Heart left ventricle (tissue), 16 donors: ENCODE data around the gene C7orf57. TPM values are rescaled to one million over a fixed set of nuclear protein-coding genes. Genes with fewer than 3 reads are reported as not detected.

Experiments used
- ATAC-seq, 4 donors: fragments of 200-7000 bp; cut with Tn5 transposase; one replicate each; pipeline ENCODE4 v1.9.1; 2020 to 2022; ENCODE audit warnings: moderate library complexity in 4 of 4, mild to moderate bottlenecking in 3 of 4, moderate number of reproducible peaks in 1 of 4
- DNase-seq, 5 donors: peaks; one replicate each; pipeline ENCODE4 v3.0.0-alpha.2; 2020
- H3K27ac ChIP-seq, 12 donors: fragments of 200-600 bp; sonication (generic) in 4 of 12; one replicate each; pipeline versions ENCODE4 v1.5.0 to v1.8.0; 2016 to 2022; ENCODE audit warnings: mild to moderate bottlenecking in 2 of 12
- H3K27me3 ChIP-seq, 9 donors: fragments of 200-600 bp; sonication (generic) in 2 of 9; one replicate each; pipeline versions ENCODE4 v1.5.1 to v1.8.0; 2016 to 2022; ENCODE audit warnings: mild to moderate bottlenecking in 3 of 9
- H3K36me3 ChIP-seq, 9 donors: fragments of 200-600 bp; sonication (generic) in 2 of 9; one replicate each; pipeline versions ENCODE4 v1.5.0 to v1.8.0; 2018 to 2022; ENCODE audit warnings: mild to moderate bottlenecking in 2 of 9
- H3K4me1 ChIP-seq, 12 donors: fragments of 200-600 bp; sonication (generic) in 4 of 12; one replicate each; pipeline versions ENCODE4 v1.5.0 to v1.8.0; 2016 to 2022; ENCODE audit warnings: mild to moderate bottlenecking in 3 of 12
- H3K4me3 ChIP-seq, 12 donors: fragments of 200-600 bp; sonication (generic) in 4 of 12; one replicate each; pipeline versions ENCODE4 v1.5.0 to v1.8.0; 2017 to 2022; ENCODE audit warnings: mild to moderate bottlenecking in 9 of 12, moderate library complexity in 4 of 12
- H3K9me3 ChIP-seq, 12 donors: fragments of 200-600 bp; sonication (generic) in 4 of 12; one replicate each; pipeline versions ENCODE4 v1.5.0 to v1.8.0; 2016 to 2022; ENCODE audit warnings: mild to moderate bottlenecking in 1 of 12
- CTCF ChIP-seq, 12 donors: fragments of 200-600 bp; sonication (generic) in 4 of 12; IDR thresholded peaks; one replicate each; pipeline versions ENCODE4 v1.5.0 to v1.8.0; 2018 to 2022; ENCODE audit warnings: antibody characterized with exemption in 12 of 12, mild to moderate bottlenecking in 5 of 12
- POLR2A ChIP-seq, 2 donors: fragments of 450-650 bp; IDR thresholded peaks; one replicate each; pipeline ENCODE4 v1.6.1; 2017; ENCODE audit warnings: antibody characterized with exemption in 2 of 2, mild to moderate bottlenecking in 2 of 2, moderate library complexity in 2 of 2
- WGBS, 4 donors: extraction: QIAGEN DNeasy Blood & Tissue Kit in 2 of 4; methylation state at CpG; one replicate each; pipeline versions ENCODE4 v1.1.5 to v1.1.7; 2013 to 2018; 5-methylcytosine and 5-hydroxymethylcytosine counted together
- intact Hi-C, 10 donors: fragments of 100-400 bp; cut with DNase I; formaldehyde crosslinking; loops; one replicate each; pipeline versions ENCODE4 v1.11.1 to v1.14.2; 2022
- polyA plus RNA-seq, 2 donors: library from polyadenylated mRNA; stranded (reverse); fragments of 200-250 nt; gene quantifications; one replicate each; pipeline ENCODE4 v1.2.3, GENCODE V29; 2013
- total RNA-seq, 9 donors: library from RNA; depleted of rRNA in 2 of 9; stranded (reverse); fragments of >200 nt in 2 of 9; fragmentation: NEBNext Ultra II Directional in 3 of 9; extraction: Animal tissue kit (Norgen Biotek cat#: 25700) in 3 of 9; gene quantifications; one replicate each; pipeline versions ENCODE4 v1.1.0 to v1.2.4, GENCODE V29; 2016 to 2023
- donor health status: ischemic (EF 13 %, LVEDD 7.1; RV severe dilation, severe dysfunction).
- donor health status: healthy with polysubstance abuse.
- donor health status: DM: no; HTN: yes; CAD: no.
- donor health status: DM: no; HTN: no; CAD: no.
- donor health status: ischemic (EF 25% LVEDD 6.9; RV normal size, moderate dysfunction).
- donor health status: ischemic (EF 25% LVEDD 5.7; RV mildly dilated, moderate dysfunction).
- donor health status: healthy.
- donor health status: DM: yes; HTN: yes; CAD: no.
- donor health status: ischemic (EF 35%, LVEDD 5.7; RV mildly dilated, moderate dysfunction).
- donor health status: nonischemic (EF 11% LVEDD 7.7; RV severe dilation, severe dysfunction).
- donor health status: DM: yes; HTN: yes; CAD: no.
- donor health status: PGD.
- donor health status: ischemic (EF 29% LVEDD 5.4; RV normal size, mild dysfunction).
- donor health status: nonischemic (EF 23%, LVEDD 6.1; RV moderate dilation, normal function).

C7orf57 gene
- total and polyA plus RNA-seq, 11 donors = 0.03 to 0.27 TPM; not detected in 9

- intact Hi-C loops = loop anchor here in 6 of 10 donors (5.0 kb wide), 3 partner anchors 50 to 110 kb away; partner anchors contain the start of genes C7orf57 (in 5 of the 6) and HUS1 (in 2 of the 6)
- ATAC-seq (no peak), DNase-seq (no peak)
- Histone ChIP-seq H3K4me1 (peaks cover 3 to 86% (median 27%) of the 10 kb centered on the region in 12 donors), H3K27ac (peak overlapping the region in 8 of 12 donors; percentile 90 to 99 (median 93)), H3K9me3 (no peaks in the 10 kb centered on the region), H3K36me3 (peaks cover 0 to 19% (median 3%) of the 10 kb centered on the region in 9 donors), H3K4me3 (peak overlapping the region in 1 of 12 donors; percentile 1), H3K27me3 (no peaks in the 10 kb centered on the region)
- 82 to 87% (median 85%) methylated on average over 7 of the region's 7 CpGs for WGBS, 4 donors
- TF ChIP-seq CTCF (IDR thresholded peaks at IDR 0.05) (no peak), POLR2A (IDR thresholded peaks at IDR 0.05) (no peak)
These were observed 52.0 kb downstream of the C7orf57 start for GRCh38 chr7:48087349-48087748.

- Histone ChIP-seq H3K4me3 (peak overlapping the region; percentile 65 to 93 (median 78)), H3K4me1 (peaks cover 3 to 79% (median 22%) of the 10 kb centered on the region in 12 donors), H3K36me3 (peaks cover 0 to 32% (median 10%) of the 10 kb centered on the region in 9 donors), H3K27me3 (no peaks in the 10 kb centered on the region), H3K27ac (peak overlapping the region; percentile 89 to 99 (median 93)), H3K9me3 (no peaks in the 10 kb centered on the region)
- WGBS, 4 donors = 0% methylated on average over 6 to 25 of the region's 25 CpGs
- ATAC-seq (peak; percentile 73 to 84 (median 79)), DNase-seq (peak; percentile 89 to 95 (median 92))
- TF ChIP-seq CTCF (IDR thresholded peaks at IDR 0.05) (no peak), POLR2A (IDR thresholded peaks at IDR 0.05) (no peak)
- intact Hi-C loops = loop anchor here in 6 of 10 donors (5.0 kb wide), 3 partner anchors 51 to 111 kb away; partner anchors contain the start of genes C7orf57 (in 5 of the 6) and HUS1 (in 2 of the 6)
These were observed 53.3 kb downstream of the C7orf57 start for GRCh38 chr7:48088559-48089045.

GRCh38 chr7:48089046-48090003 lies 54.0 kb downstream of the C7orf57 start, which contains the start of gene UPP1:
Gene UPP1 (plus strand): TSS chr7:48089265. CDS start chr7:48094784, 5,519 bp downstream.
- Histone ChIP-seq H3K4me3 (peak within 1 kb of the TSS; percentile 65 to 93 (median 78)), H3K36me3 (peaks cover 0 to 39% (median 17%) of the 10 kb centered on the region in 9 donors), H3K9me3 (no peaks in the 10 kb centered on the region), H3K27me3 (no peaks in the 10 kb centered on the region), H3K4me1 (peaks cover 3 to 72% (median 20%) of the 10 kb centered on the region in 12 donors), H3K27ac (peak within 1 kb of the TSS; percentile 89 to 99 (median 93))
- TF ChIP-seq CTCF (IDR thresholded peaks at IDR 0.05) (no peak), POLR2A (IDR thresholded peaks at IDR 0.05) (peak in 1 of 2 donors; percentile 68)
- intact Hi-C loops = loop anchor here in 6 of 10 donors (5.0 kb wide), 3 partner anchors 52 to 112 kb away; partner anchors contain the start of genes C7orf57 (in 6 of the 6) and HUS1 (in 3 of the 6)
- 3 to 6% (median 6%) methylated on average over 42 to 96 of the region's 96 CpGs for WGBS, 4 donors
- DNase-seq = peak; percentile 92 to 96 (median 95)
- ATAC-seq = peak; percentile 81 to 94 (median 91)
